HG03378 (cell line): ENCODE data around the gene SDCCAG8.

Source experiments
- ATAC-seq: cut with Tn5 transposase; IDR thresholded peaks from one replicate; pipeline ENCODE4 v1.9.1; 2021; ENCODE audit warnings: mild to moderate bottlenecking, moderate library complexity; ENCODE audit not compliant: unreplicated experiment

The SDCCAG8 gene

DNA sequence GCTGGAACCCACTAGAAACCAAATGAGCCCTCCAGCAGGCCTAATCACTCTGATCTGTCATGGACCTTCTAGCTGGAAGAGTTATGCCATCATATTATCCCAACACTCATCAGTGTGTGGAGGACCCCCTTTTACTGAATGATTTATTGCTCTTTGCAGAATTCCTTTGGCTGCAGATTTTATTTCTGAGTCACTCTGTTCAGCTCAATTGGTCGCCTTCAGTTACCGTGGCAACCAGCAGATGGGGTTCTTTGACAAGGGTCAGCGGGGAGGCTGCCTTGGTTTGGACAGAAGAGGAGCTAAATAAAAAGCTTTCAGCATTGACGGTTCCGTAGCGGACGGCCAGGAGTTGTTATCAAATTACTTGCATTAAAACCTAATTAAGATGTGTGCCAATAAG, 220.1 kb downstream of the SDCCAG8 start:
- ATAC-seq, result no peak

DNA sequence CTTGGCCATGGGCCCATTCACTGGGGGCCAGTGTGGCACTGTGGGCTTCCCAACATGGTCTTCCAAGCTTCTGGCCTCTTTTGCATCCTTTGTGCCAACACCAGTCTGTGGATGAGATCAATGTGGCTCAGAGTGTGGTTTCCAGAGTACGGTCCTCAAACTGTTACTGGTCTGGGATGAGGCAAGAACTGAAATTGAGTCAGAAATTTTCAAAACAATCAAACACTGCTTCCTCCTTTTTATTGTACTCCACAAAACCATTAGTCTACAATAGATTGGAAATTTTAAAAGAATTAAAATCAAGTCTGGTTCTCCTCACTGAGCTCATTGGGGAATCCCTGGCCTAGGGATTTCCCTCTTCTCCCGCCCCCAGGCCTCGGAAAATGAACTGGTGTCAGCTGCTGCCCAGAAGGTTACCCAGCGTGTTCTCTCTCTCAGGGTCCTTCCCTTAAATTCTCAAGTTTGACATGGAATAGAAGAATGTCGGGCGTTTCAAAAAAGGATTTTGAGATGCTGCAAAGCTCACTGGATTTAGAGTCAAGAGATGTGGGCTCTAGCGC, 222.0 kb downstream of the SDCCAG8 start:
- ATAC-seq, result no peak

- ATAC-seq, result no peak
Observed at GRCh38 chr1:243481101-243481500, 225.3 kb downstream of the SDCCAG8 start.

DNA sequence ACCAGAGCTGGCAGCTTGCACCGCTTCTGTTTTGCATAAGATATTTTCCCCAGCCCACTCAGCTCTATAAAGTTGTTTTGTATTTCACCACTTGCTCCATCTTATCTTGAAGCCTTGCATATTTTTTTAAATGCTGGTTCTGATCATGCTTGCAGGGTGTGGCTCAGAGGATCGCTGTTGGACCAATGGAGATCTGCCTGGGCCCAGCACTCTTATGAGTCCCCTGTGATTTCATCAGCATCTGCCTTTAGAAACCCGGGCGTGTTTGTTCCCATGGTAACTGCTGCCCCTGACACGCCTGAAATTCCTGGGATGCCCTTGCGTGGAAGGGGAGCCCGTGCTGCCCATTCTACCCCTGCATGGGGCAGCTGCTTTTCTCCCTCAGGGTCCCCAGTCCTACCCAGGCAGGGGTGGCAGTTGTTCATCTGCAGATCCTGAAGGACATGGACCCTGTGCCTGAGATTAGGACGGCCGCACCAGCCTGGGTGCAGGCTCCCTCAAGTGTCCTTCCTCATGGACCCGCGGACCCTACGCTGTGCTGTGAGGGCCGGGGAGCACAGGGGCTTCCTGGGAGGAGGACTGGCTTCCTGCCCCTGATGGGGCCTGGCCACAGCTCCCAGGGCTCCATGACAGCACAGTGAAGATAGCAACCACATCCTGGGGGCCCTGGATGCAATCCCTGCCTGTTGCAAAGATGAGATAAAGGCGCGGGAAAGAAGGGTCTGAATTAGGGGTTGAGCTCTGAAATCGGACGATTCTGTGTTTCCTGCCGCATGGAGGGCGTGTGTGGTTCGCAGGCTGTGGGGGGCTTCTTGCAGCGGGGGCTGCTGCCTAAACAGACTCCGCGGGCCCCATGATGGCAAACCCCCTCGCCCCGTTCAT, 226.5 kb downstream of the SDCCAG8 start:
- ATAC-seq, result no peak

DNA sequence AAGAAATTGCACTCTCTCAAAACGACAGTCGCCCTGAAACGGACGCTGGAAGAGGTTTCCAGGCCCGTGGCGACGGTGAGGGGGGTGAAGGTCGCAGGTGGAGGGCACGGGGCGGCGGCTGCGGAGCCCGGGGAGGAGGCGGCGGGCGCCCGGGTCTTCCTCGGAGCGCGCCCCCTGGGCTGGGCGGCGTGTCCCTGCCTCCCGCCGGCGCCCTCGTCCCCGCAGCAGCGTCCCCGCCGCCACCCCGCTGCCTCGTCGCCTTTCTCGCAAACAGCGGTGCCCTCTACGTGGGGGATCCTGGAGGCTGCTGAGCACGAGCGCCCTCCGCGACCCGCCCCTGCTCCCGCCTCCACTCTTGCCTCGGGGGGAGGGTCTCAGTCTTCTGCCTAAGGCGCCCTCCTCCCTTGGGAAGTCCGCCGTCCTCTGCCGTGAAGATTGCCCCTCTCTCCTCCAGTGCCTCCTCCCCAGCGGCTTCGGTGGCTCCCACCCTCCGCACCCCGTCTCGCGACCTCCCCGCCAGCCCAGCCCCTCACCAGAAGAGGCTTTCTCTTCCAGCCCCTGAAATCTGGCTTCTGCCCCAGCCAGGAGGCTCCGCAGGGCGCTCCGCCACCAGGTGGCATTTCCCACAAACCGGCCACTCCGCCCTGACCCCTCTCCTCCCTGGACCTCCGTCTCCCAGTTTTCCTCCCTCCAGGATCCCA, 227.4 kb downstream of the SDCCAG8 start:
- no peak for ATAC-seq

DNA sequence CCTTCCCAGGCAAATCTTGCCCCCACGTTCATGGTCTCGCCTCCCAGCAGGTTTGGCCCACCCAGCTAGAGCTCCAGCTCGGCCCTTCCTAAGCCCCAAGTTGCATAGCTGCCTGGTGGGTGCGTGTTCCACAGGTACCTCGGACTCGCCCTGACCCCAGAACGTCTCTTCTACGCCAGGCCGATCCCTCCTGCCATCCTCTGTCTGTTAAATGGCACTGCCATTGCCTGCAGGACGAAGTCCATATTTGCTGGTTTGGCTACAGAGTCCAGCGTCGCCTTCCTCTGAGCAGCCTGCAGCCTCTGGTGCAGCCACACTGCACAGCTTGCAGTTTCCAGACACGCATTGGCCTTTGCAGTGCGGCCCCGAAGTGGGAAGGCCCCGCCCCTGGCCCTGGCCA, 228.1 kb downstream of the SDCCAG8 start:
- ATAC-seq, result no peak

GRCh38 chr1:243487036-243487648, 231.3 kb downstream of the SDCCAG8 start:
- no peak for ATAC-seq

DNA sequence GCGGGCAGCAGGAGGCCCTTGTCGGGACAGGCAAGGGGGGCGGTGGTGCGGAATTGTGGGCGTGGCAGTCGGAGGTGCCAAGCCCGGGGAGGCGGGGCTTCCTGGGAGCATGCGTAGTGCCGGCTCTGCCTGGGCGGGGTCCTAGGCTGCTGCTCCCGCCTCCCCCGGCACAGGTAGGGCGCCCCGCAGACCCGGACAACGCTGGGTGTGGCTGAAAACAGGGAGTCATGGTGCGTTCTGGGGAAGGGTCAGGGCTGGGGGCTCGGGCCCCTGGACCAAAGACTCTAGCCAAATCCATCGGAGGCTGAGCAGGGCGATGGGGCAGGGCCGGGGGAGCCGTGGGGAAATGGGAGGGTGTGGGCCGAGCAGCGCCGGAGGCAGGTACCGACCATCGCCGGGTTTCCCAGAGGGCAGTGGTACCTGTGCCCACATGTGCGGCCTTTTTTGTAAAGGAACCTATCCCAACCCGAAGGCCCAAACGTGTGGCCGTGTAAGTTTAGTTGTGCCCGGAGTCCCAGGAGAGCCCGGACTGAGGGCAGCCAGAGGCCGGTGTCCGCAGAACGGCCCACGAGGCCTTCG, 231.9 kb downstream of the SDCCAG8 start:
- no peak for ATAC-seq

GRCh38 chr1:243488459-243489157, 232.8 kb downstream of the SDCCAG8 start:
- ATAC-seq, result no peak

DNA sequence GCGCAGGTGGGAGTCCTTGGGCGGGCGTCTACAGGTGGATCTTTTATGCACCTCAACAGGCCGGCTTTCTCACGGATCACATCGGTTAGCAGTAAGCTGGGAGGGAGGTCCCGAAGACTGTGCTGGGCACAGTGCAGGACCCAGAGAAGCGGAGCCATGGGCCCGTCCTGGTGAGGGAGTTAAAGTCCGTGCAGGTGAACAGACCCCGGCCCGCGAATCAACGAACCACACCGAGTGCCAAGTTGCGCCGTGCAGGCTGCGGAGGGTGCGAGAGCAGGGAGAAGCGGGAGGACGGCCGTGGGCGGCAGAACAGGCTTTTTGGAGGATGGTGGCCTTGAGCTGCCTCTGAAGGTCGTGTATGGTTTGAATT, 233.3 kb downstream of the SDCCAG8 start:
- ATAC-seq, result no peak

DNA sequence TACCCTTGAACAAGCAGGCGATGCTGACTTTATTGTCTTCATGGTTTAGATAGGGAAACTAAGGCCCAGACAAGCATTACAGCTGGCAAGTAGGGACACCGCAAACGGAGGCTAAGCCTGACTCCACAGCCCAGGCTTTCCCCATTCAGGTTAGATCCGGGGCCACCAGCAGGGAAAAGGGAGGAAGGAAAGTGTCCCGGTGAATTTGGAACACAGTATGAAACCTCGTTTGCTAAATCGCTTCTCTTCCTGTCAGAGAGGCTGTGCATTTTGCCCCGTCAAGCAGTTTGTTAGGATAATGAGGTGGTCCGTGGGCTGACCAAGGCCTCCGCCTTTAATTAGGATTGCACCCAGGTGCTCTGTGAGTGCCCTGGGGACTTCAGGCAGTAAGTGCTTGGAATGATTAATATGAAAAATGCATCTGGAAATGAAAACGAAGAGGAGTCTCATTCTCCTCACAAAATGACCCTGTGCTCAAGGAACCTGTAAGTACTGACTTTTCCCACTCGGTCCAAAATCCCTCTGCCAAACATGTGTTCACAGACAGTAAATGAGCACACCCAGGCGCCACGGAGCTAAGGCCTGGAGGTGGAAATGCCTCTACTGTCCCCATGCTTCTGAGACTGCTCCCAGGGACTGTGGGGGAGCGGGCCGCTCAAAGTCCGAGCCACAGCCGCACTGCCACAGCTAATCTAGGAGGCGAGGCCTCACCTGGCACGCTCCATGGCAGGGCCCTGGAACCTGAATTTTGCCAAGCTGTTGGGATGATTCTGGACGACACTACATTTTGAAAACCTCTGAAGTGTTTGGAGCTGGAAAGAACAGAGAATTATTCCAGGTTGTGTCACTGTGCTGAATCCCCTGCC, 234.1 kb downstream of the SDCCAG8 start:
- ATAC-seq, result no peak

DNA sequence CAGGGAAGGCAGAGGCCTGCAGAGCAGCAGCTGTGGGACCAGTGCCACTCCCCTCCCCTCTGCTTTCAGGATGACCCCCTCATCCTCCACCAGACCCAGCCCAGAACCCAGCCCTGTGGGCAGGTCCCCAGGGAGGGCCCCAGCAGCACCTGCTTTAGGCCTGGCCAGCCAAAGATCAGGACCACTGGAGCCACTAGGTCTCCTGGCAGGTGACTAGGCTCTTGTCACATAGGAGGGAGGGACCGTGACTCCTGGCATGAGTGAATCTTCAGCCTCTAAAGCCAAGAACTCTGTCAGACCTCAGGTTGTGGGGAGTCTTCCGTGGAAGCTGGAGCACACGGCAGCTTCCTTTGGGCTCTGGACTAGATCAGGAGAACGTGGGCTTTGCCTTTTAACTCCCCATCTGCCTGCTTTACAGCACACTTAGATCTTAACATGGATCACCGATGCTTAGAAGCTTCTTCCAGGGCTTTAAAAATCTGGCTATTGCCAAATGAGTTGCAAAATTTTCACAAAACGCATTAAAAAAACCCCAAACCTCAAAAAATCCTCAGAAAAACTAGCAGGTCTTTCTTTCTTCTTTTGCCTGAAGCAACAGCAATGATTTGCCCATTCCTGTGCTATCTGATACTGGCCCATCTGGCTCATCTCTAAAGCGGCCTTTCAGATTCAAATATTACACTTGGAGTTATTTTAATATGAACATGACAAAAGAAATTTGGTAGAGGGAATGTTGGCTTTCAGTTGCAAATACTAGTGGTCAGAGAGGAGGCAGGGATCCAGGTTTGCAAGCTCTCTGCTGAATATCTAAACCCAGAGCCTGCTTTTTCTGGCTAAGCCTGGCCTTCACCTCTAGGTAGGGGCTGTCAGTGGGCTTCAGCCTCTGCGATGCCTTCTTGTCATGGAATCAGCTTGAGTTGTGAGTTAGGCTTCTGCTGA, 235.2 kb downstream of the SDCCAG8 start:
- ATAC-seq, result no peak

GRCh38 chr1:243493156-243494129, 237.6 kb downstream of the SDCCAG8 start:
- ATAC-seq, result no peak

DNA sequence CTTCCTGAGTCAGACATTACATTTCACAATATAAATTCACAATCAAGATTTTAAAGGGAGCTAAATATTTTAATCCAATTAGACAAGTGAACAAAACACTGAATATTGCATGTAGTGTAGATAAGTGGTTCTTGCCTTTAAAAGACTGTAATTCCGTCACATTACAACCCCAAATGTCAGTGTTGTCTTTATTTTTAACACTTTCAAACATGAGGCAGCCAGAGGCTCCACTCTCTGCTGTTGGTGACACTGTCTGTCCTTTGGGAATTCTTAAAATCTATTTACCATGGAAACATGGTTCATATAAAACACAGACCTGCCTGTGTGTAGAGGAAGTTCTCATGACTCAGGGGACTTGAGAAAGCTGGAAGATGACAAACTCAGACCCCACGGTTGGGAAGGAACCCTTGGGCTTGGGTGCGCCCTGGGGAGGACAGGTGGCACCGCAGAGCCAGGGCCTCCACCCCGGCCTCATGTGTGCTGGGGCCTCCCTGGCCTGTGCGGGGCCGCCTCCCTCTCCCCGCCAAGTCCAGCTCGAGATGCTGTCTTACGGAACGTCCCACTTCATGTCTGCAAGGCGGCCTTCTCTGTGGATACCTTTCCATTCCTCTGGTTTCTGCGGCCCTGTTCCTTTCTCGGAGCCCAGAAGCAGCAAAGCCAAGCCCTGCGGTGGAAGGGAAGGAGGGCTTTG, 239.0 kb downstream of the SDCCAG8 start:
- no peak for ATAC-seq

DNA sequence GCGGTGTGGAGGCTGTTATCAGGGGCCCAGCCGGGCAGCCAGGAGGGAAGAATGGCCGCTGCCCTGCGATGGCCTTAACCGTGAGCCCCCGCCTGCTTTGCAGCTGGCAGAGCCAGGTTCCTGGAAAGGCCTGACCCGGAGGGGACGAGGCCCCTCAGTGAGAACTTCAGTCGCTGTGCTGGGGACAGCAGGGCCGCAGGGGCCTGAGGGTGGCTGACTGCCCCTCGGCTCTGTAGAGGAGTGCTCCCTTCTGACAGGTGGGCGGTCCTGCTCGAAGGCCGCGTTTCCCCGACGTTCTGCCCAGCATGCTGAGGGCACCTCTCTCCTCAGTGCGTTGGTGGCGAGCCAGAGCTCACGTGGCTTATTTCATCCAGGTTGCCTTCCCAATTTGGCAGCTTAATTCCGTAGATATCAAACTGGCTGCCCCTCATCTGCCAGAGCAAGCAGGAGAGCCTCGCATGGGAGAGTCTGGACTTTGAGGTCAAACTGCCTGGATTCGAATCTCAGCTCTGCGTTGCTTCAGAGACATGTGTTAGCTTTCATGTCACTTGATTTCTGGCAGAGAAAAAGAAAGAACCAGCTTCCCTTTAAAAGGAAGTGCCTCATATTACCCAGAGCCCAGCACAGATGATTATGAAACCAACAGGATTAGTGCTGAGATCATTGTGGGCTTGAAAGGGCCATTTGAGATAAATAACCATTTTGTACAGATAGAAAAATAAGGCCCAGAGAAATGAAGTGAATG, 239.8 kb downstream of the SDCCAG8 start:
- no peak for ATAC-seq

GRCh38 chr1:243496187-243496646, 240.4 kb downstream of the SDCCAG8 start:
- ATAC-seq, result no peak
